Spleen (tissue), 7 donors: ENCODE measurements around the gene GNPTAB.

Experiments
- CTCF ChIP-seq, 11 experiments: fragments of 200-600 bp in 7 of 11; fragments of 450-650 bp in 4 of 11; sonication (generic) in 4 of 11; IDR thresholded peaks in 8 of 11; conservative IDR thresholded peaks in 3 of 11; 1 replicate in 7 of 11; 2 replicates in 4 of 11; pipeline versions ENCODE4 v1.4.0 to v1.8.0; 2016 to 2021; ENCODE audit warnings: antibody characterized with exemption in 11 of 11, inconsistent platforms in 4 of 11, mild to moderate bottlenecking in 1 of 11
- POLR2A ChIP-seq, 3 donors: fragments of 450-650 bp; IDR thresholded peaks; one replicate each; pipeline ENCODE4 v1.5.1; 2017; ENCODE audit warnings: antibody characterized with exemption in 3 of 3, mild to moderate bottlenecking in 1 of 3
- donor health status: DM: no; HTN: no; CAD: no; lungs with moderate emphysema.
- donor health status: DM: no; HTN: no; CAD: no.
- donor health status: DM: no; HTN: no; CAD: no.

DNA sequence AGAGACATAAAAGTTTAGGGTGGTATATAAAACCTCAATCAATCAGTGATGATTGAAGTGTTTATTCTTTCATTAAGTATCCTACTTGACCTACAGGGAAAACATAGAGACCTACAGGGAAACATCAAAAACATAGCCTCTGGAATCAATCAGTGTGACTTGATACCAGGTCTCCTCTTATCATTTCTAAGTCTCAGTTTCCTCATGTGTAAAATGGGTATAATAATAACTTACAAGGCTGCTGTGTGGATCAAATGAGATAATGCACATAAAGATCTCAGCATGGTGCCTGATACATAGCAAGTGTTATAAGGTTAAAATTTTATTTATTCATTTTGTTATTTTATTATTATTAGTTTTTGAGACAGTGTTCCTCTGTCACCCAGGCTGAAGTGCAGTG, 22.2 kb upstream of the GNPTAB start:
- TF ChIP-seq POLR2A (IDR thresholded peaks at IDR 0.05): no peak
- TF ChIP-seq CTCF (IDR thresholded peaks at IDR 0.05 in 8 of 11, conservative IDR thresholded peaks at IDR 0.05 in 3 of 11): no peak
